ENCODE data around the gene WDFY3. TPM values are rescaled to one million over a fixed set of nuclear protein-coding genes. Genes with fewer than 3 reads are reported as not detected.
"Not testable (repeated sequence)": the region's sequence is repeated elsewhere in the genome, so short reads cannot be mapped to it uniquely, and the experiment has no call there.

The WDFY3 gene
- total and polyA plus RNA-seq, 4 experiments from 2014 or later = 1.2 to 2.7 (median 2.1) TPM; not detected in 1

GRCh38 chr4:84841435-84841834 is 125.1 kb downstream of the WDFY3 start:
- H3K9me3 ChIP-seq (ENCODE audit: control insufficient read depth in 1 of 2, low read length in 2 of 2) = no peaks in the 10 kb centered on the region

GRCh38 chr4:84837751-84838150 is 128.7 kb downstream of the WDFY3 start:
- Histone ChIP-seq H3K27me3 (ENCODE audit: insufficient read depth, low read length) (no peaks in the 10 kb centered on the region), H3K4me1 (ENCODE audit: insufficient read depth, low read length) (no peaks in the 10 kb centered on the region), H3K27ac (ENCODE audit: low read depth, low read length) (no peak overlapping the region), H3K9me3 (ENCODE audit: control insufficient read depth in 1 of 2, low read length in 2 of 2) (no peaks in the 10 kb centered on the region), H3K36me3 (ENCODE audit: insufficient read depth, low read length) (no peaks in the 10 kb centered on the region), H3K4me3 (ENCODE audit: low read length in 2 of 2) (no peak overlapping the region)
- intact Hi-C loops (cut with micrococcal nuclease) = no loop called here
- Mint-ChIP-seq H3K27ac (no peak overlapping the region), H3K27me3 (no peaks in the 10 kb centered on the region), H3K9me3 (peaks cover 0 to 2% (median 0%) of the 10 kb centered on the region in 8 donors), H3K4me1 (no peaks in the 10 kb centered on the region), H3K4me3 (no peak overlapping the region), H3K36me3 (no peaks in the 10 kb centered on the region)
- CTCF ChIA-PET (ENCODE audit: partially characterized antibody) = no interaction called here
- POLR2A ChIA-PET (ENCODE audit: partially characterized antibody) = no interaction called here
- no peak for DNase-seq

More at GRCh38 chr4:84841435-84841834, 125.1 kb downstream of the WDFY3 start:
- intact Hi-C loops (cut with micrococcal nuclease) = no loop called here
- H3K27ac ChIP-seq (ENCODE audit: low read depth, low read length) = no peak overlapping the region
- H3K27me3 Mint-ChIP-seq = no peaks in the 10 kb centered on the region
- H3K36me3 ChIP-seq (ENCODE audit: insufficient read depth, low read length) = no peaks in the 10 kb centered on the region
- ChIA-PET CTCF (ENCODE audit: partially characterized antibody) (no interaction called here), POLR2A (ENCODE audit: partially characterized antibody) (no interaction called here)
- no peaks in the 10 kb centered on the region for H3K4me1 ChIP-seq (ENCODE audit: insufficient read depth, low read length)
- no peak for DNase-seq
- H3K27ac Mint-ChIP-seq = no peak overlapping the region
- H3K27me3 ChIP-seq (ENCODE audit: insufficient read depth, low read length) = no peaks in the 10 kb centered on the region
- H3K4me3 ChIP-seq (ENCODE audit: low read length in 2 of 2) = no peak overlapping the region
- H3K4me1 Mint-ChIP-seq = no peaks in the 10 kb centered on the region
- H3K9me3 Mint-ChIP-seq = no peaks in the 10 kb centered on the region
- H3K36me3 Mint-ChIP-seq = no peaks in the 10 kb centered on the region
- no peak overlapping the region for H3K4me3 Mint-ChIP-seq

GRCh38 chr4:84829633-84830032 is 136.9 kb downstream of the WDFY3 start:
- DNase-seq; intact Hi-C loops (cut with micrococcal nuclease); H3K36me3 ChIP-seq (ENCODE audit: insufficient read depth, low read length); CTCF ChIA-PET (ENCODE audit: partially characterized antibody); H3K4me3 Mint-ChIP-seq; H3K27me3 Mint-ChIP-seq; H3K4me1 ChIP-seq (ENCODE audit: insufficient read depth, low read length); H3K27ac ChIP-seq (ENCODE audit: low read depth, low read length); H3K27ac Mint-ChIP-seq; H3K9me3 Mint-ChIP-seq; H3K27me3 ChIP-seq (ENCODE audit: insufficient read depth, low read length); H3K36me3 Mint-ChIP-seq; H3K4me1 Mint-ChIP-seq; POLR2A ChIA-PET (ENCODE audit: partially characterized antibody); H3K4me3 ChIP-seq (ENCODE audit: low read length in 2 of 2); H3K9me3 ChIP-seq (ENCODE audit: control insufficient read depth in 1 of 2, low read length in 2 of 2): not testable (repeated sequence)

GRCh38 chr4:84826681-84827080 is 139.8 kb downstream of the WDFY3 start:
- peaks cover 0 to 2% of the 10 kb centered on the region in 2 donors for H3K27me3 Mint-ChIP-seq
- no peaks in the 10 kb centered on the region for H3K4me1 Mint-ChIP-seq
- H3K36me3 Mint-ChIP-seq = no peaks in the 10 kb centered on the region
- no peaks in the 10 kb centered on the region for H3K9me3 Mint-ChIP-seq
- H3K9me3 ChIP-seq (ENCODE audit: control insufficient read depth in 1 of 2, low read length in 2 of 2) = no peaks in the 10 kb centered on the region
- no peaks in the 10 kb centered on the region for H3K4me1 ChIP-seq (ENCODE audit: insufficient read depth, low read length)
- H3K27ac Mint-ChIP-seq = no peak overlapping the region
- CTCF ChIA-PET (ENCODE audit: partially characterized antibody) = interaction anchor here (0.7 kb wide), 1 partner anchor 7 kb away, joined by 3 read pairs; no protein-coding TSS in a partner anchor
- POLR2A ChIA-PET (ENCODE audit: partially characterized antibody) = no interaction called here
- no peaks in the 10 kb centered on the region for H3K27me3 ChIP-seq (ENCODE audit: insufficient read depth, low read length)
- H3K36me3 ChIP-seq (ENCODE audit: insufficient read depth, low read length) = no peaks in the 10 kb centered on the region
- H3K4me3 ChIP-seq (ENCODE audit: low read length in 2 of 2) = no peak overlapping the region
- H3K27ac ChIP-seq (ENCODE audit: low read depth, low read length) = no peak overlapping the region
- H3K4me3 Mint-ChIP-seq = no peak overlapping the region
- DNase-seq = no peak
- intact Hi-C loops (cut with micrococcal nuclease) = no loop called here

GRCh38 chr4:84825701-84826341 is 140.7 kb downstream of the WDFY3 start:
- no peak for DNase-seq
- Mint-ChIP-seq H3K4me1 (no peaks in the 10 kb centered on the region), H3K27ac (no peak overlapping the region), H3K27me3 (peaks cover 0 to 2% of the 10 kb centered on the region in 2 donors), H3K9me3 (no peaks in the 10 kb centered on the region), H3K4me3 (no peak overlapping the region), H3K36me3 (no peaks in the 10 kb centered on the region)
- no peaks in the 10 kb centered on the region for H3K36me3 ChIP-seq (ENCODE audit: insufficient read depth, low read length)
- ChIA-PET CTCF (ENCODE audit: partially characterized antibody) (no interaction called here), POLR2A (ENCODE audit: partially characterized antibody) (interaction anchor here (0.7 kb wide), 1 partner anchor 35 kb away, joined by 3 read pairs; no protein-coding TSS in a partner anchor)
- no peaks in the 10 kb centered on the region for H3K9me3 ChIP-seq (ENCODE audit: control insufficient read depth in 1 of 2, low read length in 2 of 2)
- H3K27me3 ChIP-seq (ENCODE audit: insufficient read depth, low read length) = no peaks in the 10 kb centered on the region
- H3K4me1 ChIP-seq (ENCODE audit: insufficient read depth, low read length) = no peaks in the 10 kb centered on the region
- no peak overlapping the region for H3K27ac ChIP-seq (ENCODE audit: low read depth, low read length)
- intact Hi-C loops (cut with micrococcal nuclease) = no loop called here
- H3K4me3 ChIP-seq (ENCODE audit: low read length in 2 of 2) = no peak overlapping the region

- ChIA-PET POLR2A (ENCODE audit: partially characterized antibody) (no interaction called here), CTCF (ENCODE audit: partially characterized antibody) (no interaction called here)
- intact Hi-C loops (cut with micrococcal nuclease) = no loop called here
- no peaks in the 10 kb centered on the region for H3K9me3 ChIP-seq (ENCODE audit: control insufficient read depth in 1 of 2, low read length in 2 of 2)
- H3K4me1 ChIP-seq (ENCODE audit: insufficient read depth, low read length) = no peaks in the 10 kb centered on the region
- Mint-ChIP-seq H3K27ac (no peak overlapping the region), H3K27me3 (peaks cover 0 to 3% of the 10 kb centered on the region in 2 donors), H3K4me1 (no peaks in the 10 kb centered on the region), H3K9me3 (no peaks in the 10 kb centered on the region), H3K4me3 (no peak overlapping the region), H3K36me3 (no peaks in the 10 kb centered on the region)
- no peaks in the 10 kb centered on the region for H3K27me3 ChIP-seq (ENCODE audit: insufficient read depth, low read length)
- no peaks in the 10 kb centered on the region for H3K36me3 ChIP-seq (ENCODE audit: insufficient read depth, low read length)
- no peak for DNase-seq
- no peak overlapping the region for H3K27ac ChIP-seq (ENCODE audit: low read depth, low read length)
- no peak overlapping the region for H3K4me3 ChIP-seq (ENCODE audit: low read length in 2 of 2)
Observed at GRCh38 chr4:84821064-84821463, 145.4 kb downstream of the WDFY3 start.

- Histone ChIP-seq H3K27me3 (ENCODE audit: insufficient read depth, low read length) (no peaks in the 10 kb centered on the region), H3K9me3 (ENCODE audit: control insufficient read depth in 1 of 2, low read length in 2 of 2) (no peaks in the 10 kb centered on the region), H3K4me3 (ENCODE audit: low read length in 2 of 2) (no peak overlapping the region), H3K27ac (ENCODE audit: low read depth, low read length) (no peak overlapping the region), H3K36me3 (ENCODE audit: insufficient read depth, low read length) (no peaks in the 10 kb centered on the region), H3K4me1 (ENCODE audit: insufficient read depth, low read length) (no peaks in the 10 kb centered on the region)
- Mint-ChIP-seq H3K27ac (no peak overlapping the region), H3K9me3 (no peaks in the 10 kb centered on the region), H3K4me3 (no peak overlapping the region), H3K27me3 (peaks cover 0 to 2% of the 10 kb centered on the region in 2 donors), H3K36me3 (no peaks in the 10 kb centered on the region), H3K4me1 (no peaks in the 10 kb centered on the region)
- ChIA-PET POLR2A (ENCODE audit: partially characterized antibody) (no interaction called here), CTCF (ENCODE audit: partially characterized antibody) (no interaction called here)
- intact Hi-C loops (cut with micrococcal nuclease) = no loop called here
- DNase-seq = no peak
Observed at GRCh38 chr4:84814094-84814750, 152.3 kb downstream of the WDFY3 start.

Measured in CD4-positive, alpha-beta memory T cell (primary cell).